Measurements from ENCODE around the gene TRIM46. TPM values are rescaled to one million over a fixed set of nuclear protein-coding genes. Genes with fewer than 3 reads are reported as not detected.

The TRIM46 gene
- total and polyA plus RNA-seq, 2 experiments from 2014 or later = 8.1 to 15.4 TPM

- Histone ChIP-seq H3K4me1 (ENCODE audit: insufficient read depth) (peaks cover 14% of the 10 kb centered on the region), H3K27ac (ENCODE audit: low read depth) (peak overlapping the region; percentile 87), H3K9me2 (ENCODE audit: insufficient read depth) (no peaks in the 10 kb centered on the region), H3K36me3 (ENCODE audit: insufficient read depth) (no peaks in the 10 kb centered on the region; the same call in 1 of the 2 replicates), H2AFZ (no peak overlapping the region), H3K4me2 (peak overlapping the region; percentile 80), H3K27me3 (ENCODE audit: insufficient read depth) (no peaks in the 10 kb centered on the region; the same call in 1 of the 2 replicates), H4K20me1 (replicated peaks; ENCODE audit: insufficient read depth) (peaks cover 6% of the 10 kb centered on the region; the same call in 1 of the 2 replicates), H3F3A (replicated peaks; ENCODE audit: low read depth) (peaks cover 8% of the 10 kb centered on the region), H3K79me2 (replicated peaks; ENCODE audit: insufficient read depth) (peaks cover 11% of the 10 kb centered on the region), H3K4me3 (peak overlapping the region; percentile 75)
- peak overlapping the region; percentile 83 for H3K4me3 Mint-ChIP-seq
- peaks cover 9% of the 10 kb centered on the region; the same call in 1 of the 3 replicates for H3K36me3 Mint-ChIP-seq (ENCODE audit: low read depth)
- peaks cover 26% of the 10 kb centered on the region for H3K27me3 Mint-ChIP-seq (ENCODE audit: insufficient read depth, low read depth, poor library complexity)
- peaks cover 32% of the 10 kb centered on the region for H3K4me1 Mint-ChIP-seq
- peak; percentile 96 for DNase-seq (ENCODE audit: low spot score)
- H3K27ac Mint-ChIP-seq = peak overlapping the region; percentile 98
- TF ChIP-seq REST (IDR thresholded peaks at IDR 0.05; ENCODE audit: unreplicated experiment) (no peak), EZH2 (IDR thresholded peaks at IDR 0.05; ENCODE audit: low read depth, unreplicated experiment) (no peak), CTCF (conservative IDR thresholded peaks at IDR 0.05; ENCODE audit: low read depth in 2 of 2) (peak; percentile 71 to 75), ETS1 (IDR thresholded peaks at IDR 0.05) (0 out of 2 replicates have a peak, but pooled peaks have one; percentile 31), JUNB (IDR thresholded peaks at IDR 0.05; ENCODE audit: unreplicated experiment) (no peak), EZH2phosphoT487 (IDR thresholded peaks at IDR 0.05; ENCODE audit: unreplicated experiment) (no peak), POLR2AphosphoS5 (IDR thresholded peaks at IDR 0.05; ENCODE audit: low read depth) (no peak; the same call in 1 of the 2 replicates), NANOG (IDR thresholded peaks at IDR 0.05; ENCODE audit: borderline replicate concordance) (no peak)
- no peaks in the 10 kb centered on the region for H3K9me3 Mint-ChIP-seq
- ATAC-seq = peak; percentile 72
Measured at GRCh38 chr1:155226188-155226909, 52.7 kb downstream of the TRIM46 start.

Measured in GM23338 (cell line).